ENCODE measurements around the gene RARA.
"Not testable (repeated sequence)": the region's sequence is repeated elsewhere in the genome, so short reads cannot be mapped to it uniquely, and the experiment has no call there.

RARA gene

GRCh38 chr17:40299159-40299757 is 9.7 kb upstream of the RARA start:
- DNase-seq: not testable (repeated sequence)

GRCh38 chr17:40301315-40301714 is 7.7 kb upstream of the RARA start:
- no peak for DNase-seq

- peak; percentile 74 to 95 for DNase-seq
These were observed 5.8 kb upstream of the RARA start for GRCh38 chr17:40303009-40303657.

- DNase-seq: no peak
These were observed 5.0 kb upstream of the RARA start for GRCh38 chr17:40303708-40304551.

GRCh38 chr17:40304552-40304863 is 4.5 kb upstream of the RARA start:
- DNase-seq: not testable (repeated sequence)

- DNase-seq: not testable (repeated sequence)
These were observed 4.1 kb upstream of the RARA start for GRCh38 chr17:40304866-40305265.

- DNase-seq: no peak
These were observed 2.6 kb upstream of the RARA start for GRCh38 chr17:40306395-40306794.

- peak; percentile 72 to 91 for DNase-seq
These were observed 1.8 kb upstream of the RARA start for GRCh38 chr17:40307001-40307730.

- peak; percentile 73 to 81 for DNase-seq
These were observed 1.2 kb upstream of the RARA start for GRCh38 chr17:40307740-40308239.

- DNase-seq: no peak
These were observed 1.1 kb downstream of the RARA start for GRCh38 chr17:40309949-40310510.

- no peak for DNase-seq
These were observed 2.0 kb downstream of the RARA start for GRCh38 chr17:40310882-40311391.

GRCh38 chr17:40311575-40311974 is 2.6 kb downstream of the RARA start:
- DNase-seq: no peak

- DNase-seq: no peak
These were observed 3.3 kb downstream of the RARA start for GRCh38 chr17:40312131-40312731.

GRCh38 chr17:40312893-40313667 is 4.1 kb downstream of the RARA start:
- DNase-seq: no peak

GRCh38 chr17:40313668-40314583 is 4.9 kb downstream of the RARA start:
- no peak for DNase-seq

- peak; percentile 85 to 87 for DNase-seq
These were observed 5.6 kb downstream of the RARA start for GRCh38 chr17:40314584-40314956.

GRCh38 chr17:40315206-40315605 is 6.2 kb downstream of the RARA start:
- DNase-seq: no peak

GRCh38 chr17:40315678-40316570 is 6.9 kb downstream of the RARA start:
- no peak for DNase-seq

All from inflammatory macrophage treated with lipopolysaccharide for 1 hour (primary cell).